ENCODE measurements around the gene DHFR2. TPM values are rescaled to one million over a fixed set of nuclear protein-coding genes. Genes with fewer than 3 reads are reported as not detected.
"Not testable (repeated sequence)": the region's sequence is repeated elsewhere in the genome, so short reads cannot be mapped to it uniquely, and the experiment has no call there.

DHFR2 gene
- total RNA-seq, result 1 to 10 TPM; 3.5 to 5.7 (median 4.2) TPM
- 2.7 TPM for polyA plus RNA-seq
- long read RNA-seq, donor 1, full-length matches to known transcripts, result 5 of 5 reads
- long read RNA-seq, donor 1, partial matches to known transcripts, result 0 of 5 reads
- long read RNA-seq, donor 1, other reads (novel, unspliced or antisense), result 0 of 5 reads
- long read RNA-seq, donor 2, partial matches to known transcripts, result 0 of 4 reads
- long read RNA-seq, donor 2, other reads (novel, unspliced or antisense), result 3 of 4 reads
- long read RNA-seq, donor 3, full-length matches to known transcripts, result 10 of 10 reads
- long read RNA-seq, donor 3, partial matches to known transcripts, result 0 of 10 reads
- long read RNA-seq, donor 3, other reads (novel, unspliced or antisense), result 0 of 10 reads
- long read RNA-seq, donor 4, partial matches to known transcripts, result 0 of 5 reads
- long read RNA-seq, donor 4, other reads (novel, unspliced or antisense), result 2 of 5 reads

GRCh38 chr3:94062513-94063404 is at the start of gene DHFR2, which contains the start of gene NSUN3:
DHFR2 (minus strand) TSS chr3:94062916; CDS start chr3:94061511, 1,405 bp downstream.
NSUN3 (plus strand) TSS chr3:94063061; CDS start chr3:94063127, 66 bp downstream.
- Histone ChIP-seq H3K4me1 (ENCODE audit: control insufficient read depth, insufficient read depth, low read length) (no peaks in the 10 kb centered on the region), H3K27ac (ENCODE audit: low read length) (peak within 1 kb of the TSS; percentile 86), H3K9me3 (ENCODE audit: control insufficient read depth, low read length) (no peaks in the 10 kb centered on the region), H3K27me3 (ENCODE audit: control insufficient read depth, insufficient read depth) (no peaks in the 10 kb centered on the region), H3K4me3 (ENCODE audit: low read length) (peak within 1 kb of the TSS; percentile 77)
- intact Hi-C loops (cut with DNase I), result loop anchor here in 3 of 4 donors (10.0 kb wide), 2 partner anchors 58 to 158 kb away; no protein-coding TSS in a partner anchor
- peak; percentile 98 to 99 for ATAC-seq
- peak; percentile 96 to 97 (median 96) for DNase-seq
- under 1% methylated on average over 52 of the region's 52 CpGs for WGBS

- no peaks in the 10 kb centered on the region for H3K4me1 ChIP-seq (ENCODE audit: control insufficient read depth, insufficient read depth, low read length)
- DNase-seq, result no peak
- ATAC-seq, result no peak
- no peak overlapping the region for H3K27ac ChIP-seq (ENCODE audit: low read length)
- H3K27me3 ChIP-seq (ENCODE audit: control insufficient read depth, insufficient read depth), result no peaks in the 10 kb centered on the region
- H3K4me3 ChIP-seq (ENCODE audit: low read length), result no peak overlapping the region
- intact Hi-C loops (cut with DNase I), result no loop called here
- no peaks in the 10 kb centered on the region for H3K9me3 ChIP-seq (ENCODE audit: control insufficient read depth, low read length)
Measured at GRCh38 chr3:94110854-94111253, 48.1 kb upstream of the DHFR2 start.

GRCh38 chr3:94110232-94110631 is 47.5 kb upstream of the DHFR2 start:
- H3K4me1 ChIP-seq (ENCODE audit: control insufficient read depth, insufficient read depth, low read length); H3K27ac ChIP-seq (ENCODE audit: low read length); H3K27me3 ChIP-seq (ENCODE audit: control insufficient read depth, insufficient read depth); DNase-seq; H3K4me3 ChIP-seq (ENCODE audit: low read length); H3K9me3 ChIP-seq (ENCODE audit: control insufficient read depth, low read length); intact Hi-C loops (cut with DNase I); ATAC-seq: not testable (repeated sequence)

- Histone ChIP-seq H3K4me3 (ENCODE audit: low read length) (no peak overlapping the region), H3K27me3 (ENCODE audit: control insufficient read depth, insufficient read depth) (no peaks in the 10 kb centered on the region), H3K27ac (ENCODE audit: low read length) (no peak overlapping the region), H3K4me1 (ENCODE audit: control insufficient read depth, insufficient read depth, low read length) (no peaks in the 10 kb centered on the region), H3K9me3 (ENCODE audit: control insufficient read depth, low read length) (no peaks in the 10 kb centered on the region)
- ATAC-seq, result no peak
- DNase-seq, result no peak
- 67% methylated on average over 5 of the region's 5 CpGs for WGBS
- intact Hi-C loops (cut with DNase I), result no loop called here
Measured at GRCh38 chr3:94106268-94106667, 43.6 kb upstream of the DHFR2 start.

- DNase-seq, result no peak
- H3K4me1 ChIP-seq (ENCODE audit: control insufficient read depth, insufficient read depth, low read length), result no peaks in the 10 kb centered on the region
- no peak for ATAC-seq
- H3K27ac ChIP-seq (ENCODE audit: low read length), result no peak overlapping the region
- no peaks in the 10 kb centered on the region for H3K9me3 ChIP-seq (ENCODE audit: control insufficient read depth, low read length)
- no peaks in the 10 kb centered on the region for H3K27me3 ChIP-seq (ENCODE audit: control insufficient read depth, insufficient read depth)
- H3K4me3 ChIP-seq (ENCODE audit: low read length), result no peak overlapping the region
- WGBS, result 66% methylated on average over 4 of the region's 4 CpGs
- intact Hi-C loops (cut with DNase I), result no loop called here
Measured at GRCh38 chr3:94101860-94102259, 39.1 kb upstream of the DHFR2 start.

GRCh38 chr3:94099311-94099710 is 36.6 kb upstream of the DHFR2 start:
- no peak for ATAC-seq
- 70% methylated on average over 1 of the region's 1 CpG for WGBS
- intact Hi-C loops (cut with DNase I), result no loop called here

GRCh38 chr3:94098452-94098851 is 35.7 kb upstream of the DHFR2 start:
- ATAC-seq, result peak; percentile 29 to 47
- intact Hi-C loops (cut with DNase I), result no loop called here
- Histone ChIP-seq H3K4me3 (ENCODE audit: low read length) (no peak overlapping the region), H3K4me1 (ENCODE audit: control insufficient read depth, insufficient read depth, low read length) (no peaks in the 10 kb centered on the region), H3K9me3 (ENCODE audit: control insufficient read depth, low read length) (no peaks in the 10 kb centered on the region), H3K27ac (ENCODE audit: low read length) (no peak overlapping the region), H3K27me3 (ENCODE audit: control insufficient read depth, insufficient read depth) (no peaks in the 10 kb centered on the region)
- 45% methylated on average over 3 of the region's 3 CpGs for WGBS
- no peak for DNase-seq

More at GRCh38 chr3:94099311-94099710, 36.6 kb upstream of the DHFR2 start:
- H3K4me1 ChIP-seq (ENCODE audit: control insufficient read depth, insufficient read depth, low read length), result no peaks in the 10 kb centered on the region
- H3K4me3 ChIP-seq (ENCODE audit: low read length), result no peak overlapping the region
- no peaks in the 10 kb centered on the region for H3K27me3 ChIP-seq (ENCODE audit: control insufficient read depth, insufficient read depth)
- H3K9me3 ChIP-seq (ENCODE audit: control insufficient read depth, low read length), result no peaks in the 10 kb centered on the region
- no peak for DNase-seq
- H3K27ac ChIP-seq (ENCODE audit: low read length), result no peak overlapping the region

- DNase-seq, result no peak
- no peaks in the 10 kb centered on the region for H3K27me3 ChIP-seq (ENCODE audit: control insufficient read depth, insufficient read depth)
- no peak overlapping the region for H3K27ac ChIP-seq (ENCODE audit: low read length)
- ATAC-seq, result no peak
- no peaks in the 10 kb centered on the region for H3K4me1 ChIP-seq (ENCODE audit: control insufficient read depth, insufficient read depth, low read length)
- 96% methylated on average over 2 of the region's 2 CpGs for WGBS
- no peaks in the 10 kb centered on the region for H3K9me3 ChIP-seq (ENCODE audit: control insufficient read depth, low read length)
- no peak overlapping the region for H3K4me3 ChIP-seq (ENCODE audit: low read length)
- intact Hi-C loops (cut with DNase I), result no loop called here
Measured at GRCh38 chr3:94095111-94095510, 32.4 kb upstream of the DHFR2 start.

GRCh38 chr3:94093151-94093550 is 30.4 kb upstream of the DHFR2 start:
- ATAC-seq (no peak), DNase-seq (no peak)
- Histone ChIP-seq H3K4me3 (ENCODE audit: low read length) (no peak overlapping the region), H3K27me3 (ENCODE audit: control insufficient read depth, insufficient read depth) (no peaks in the 10 kb centered on the region), H3K27ac (ENCODE audit: low read length) (no peak overlapping the region), H3K4me1 (ENCODE audit: control insufficient read depth, insufficient read depth, low read length) (no peaks in the 10 kb centered on the region), H3K9me3 (ENCODE audit: control insufficient read depth, low read length) (no peaks in the 10 kb centered on the region)
- WGBS, result 92% methylated on average over 1 of the region's 1 CpG
- intact Hi-C loops (cut with DNase I), result no loop called here

- WGBS, result 93% methylated on average over 1 of the region's 1 CpG
- no peak for ATAC-seq
- no peak overlapping the region for H3K4me3 ChIP-seq (ENCODE audit: low read length)
- H3K9me3 ChIP-seq (ENCODE audit: control insufficient read depth, low read length), result no peaks in the 10 kb centered on the region
- intact Hi-C loops (cut with DNase I), result no loop called here
- H3K4me1 ChIP-seq (ENCODE audit: control insufficient read depth, insufficient read depth, low read length), result no peaks in the 10 kb centered on the region
- no peak overlapping the region for H3K27ac ChIP-seq (ENCODE audit: low read length)
- no peak for DNase-seq
- no peaks in the 10 kb centered on the region for H3K27me3 ChIP-seq (ENCODE audit: control insufficient read depth, insufficient read depth)
Measured at GRCh38 chr3:94092086-94092485, 29.4 kb upstream of the DHFR2 start.

GRCh38 chr3:94089126-94089525 is 26.4 kb upstream of the DHFR2 start:
- Histone ChIP-seq H3K9me3 (ENCODE audit: control insufficient read depth, low read length) (no peaks in the 10 kb centered on the region), H3K27ac (ENCODE audit: low read length) (no peak overlapping the region), H3K27me3 (ENCODE audit: control insufficient read depth, insufficient read depth) (no peaks in the 10 kb centered on the region), H3K4me3 (ENCODE audit: low read length) (no peak overlapping the region), H3K4me1 (ENCODE audit: control insufficient read depth, insufficient read depth, low read length) (no peaks in the 10 kb centered on the region)
- intact Hi-C loops (cut with DNase I), result no loop called here
- WGBS, result 75% methylated on average over 1 of the region's 1 CpG
- ATAC-seq, result no peak
- no peak for DNase-seq
